Ovary (tissue), 9 donors: ENCODE results near the gene ESPN. TPM values are rescaled to one million over a fixed set of nuclear protein-coding genes. Genes with fewer than 3 reads are reported as not detected.

Experiments
- DNase-seq, 5 donors: peaks; one replicate each; pipeline ENCODE4 v3.0.0-alpha.2; 2019 to 2020
- H3K27ac ChIP-seq, 2 donors: fragments of 200-600 bp; one replicate each; pipeline versions ENCODE4 v1.5.1 to v1.8.0; 2019 to 2022
- H3K27me3 ChIP-seq: fragments of 200-600 bp; one replicate; pipeline ENCODE4 v1.8.0; 2022
- H3K36me3 ChIP-seq: fragments of 200-600 bp; sonication (generic); one replicate; pipeline ENCODE4 v1.5.1; 2019
- H3K4me1 ChIP-seq: one replicate; pipeline ENCODE4 v1.8.1; 2013; ENCODE audit warnings: mild to moderate bottlenecking, moderate library complexity; ENCODE audit not compliant: insufficient read depth
- H3K4me3 ChIP-seq: fragments of 200-600 bp; sonication (generic); one replicate; pipeline ENCODE4 v1.5.1; 2017
- H3K9me3 ChIP-seq, 2 donors: fragments of 200-600 bp in 1 of 2; sonication (generic) in 1 of 2; one replicate each; pipeline versions ENCODE4 v1.5.1 to v1.8.1; 2013 to 2019; ENCODE audit warnings: mild to moderate bottlenecking in 1 of 2, moderate library complexity in 1 of 2
- EP300 ChIP-seq: sonication (generic); formaldehyde crosslinking; IDR thresholded peaks from one replicate; pipeline ENCODE4 v1.6.1; 2017; ENCODE audit warnings: antibody characterized with exemption
- POLR2A ChIP-seq: fragments of 450-650 bp; IDR thresholded peaks from one replicate; pipeline ENCODE4 v1.6.1; 2017; ENCODE audit warnings: antibody characterized with exemption, mild to moderate bottlenecking, moderate library complexity
- WGBS, 3 donors: extraction: QIAGEN DNeasy Blood & Tissue Kit in 1 of 3; methylation state at CpG; one replicate each; pipeline versions ENCODE4 v1.1.5 to v1.1.7; 2013 to 2017; 5-methylcytosine and 5-hydroxymethylcytosine counted together
- intact Hi-C, 4 donors: fragments of 100-400 bp; cut with DNase I; formaldehyde crosslinking; loops; one replicate each; pipeline versions ENCODE4 v1.11.0 to v1.15.1; 2022 to 2023
- polyA plus RNA-seq, 2 donors: library from polyadenylated mRNA; stranded (reverse); fragments of 200-250 nt in 1 of 2; fragments of 350-450 nt in 1 of 2; fragmentation: Illumina TruSeq in 1 of 2; extraction: RNeasy Lipid Tissue Mini Kit (QIAGEN cat#74804) in 1 of 2; gene quantifications; one replicate each; pipeline ENCODE4 v1.2.3, GENCODE V29; 2013 to 2014
- total RNA-seq, 7 donors: library from RNA; depleted of rRNA in 2 of 7; stranded (reverse); fragments of >200 nt in 2 of 7; fragmentation: NEBNext Ultra II Directional in 3 of 7; extraction: Animal tissue kit (Norgen Biotek cat#: 25700) in 3 of 7; gene quantifications; one replicate each; pipeline versions ENCODE4 v1.1.0 to v1.2.4, GENCODE V29; 2016 to 2023
- TF ChIP-seq, protein P1 (sequence below), 3 donors: fragments of 450-650 bp in 2 of 3; fragments of 200-600 bp in 1 of 3; IDR thresholded peaks; one replicate each; pipeline versions ENCODE4 v1.5.1 to v1.8.0; 2016 to 2022; ENCODE audit warnings: antibody characterized with exemption in 3 of 3, mild to moderate bottlenecking in 1 of 3
- donor health status: DM: no; HTN: no; CAD: no; lungs with moderate emphysema.
- donor health status: DM: no; HTN: no; CAD: no.
- donor health status: Bipolar disorder and iron deficiency.
- donor health status: DM: yes; HTN: yes; CAD: no.
- donor health status: DM: no; HTN: no; CAD: no.
- donor health status: DM: yes; HTN: yes; CAD: no.

ESPN gene
- total and polyA plus RNA-seq, 9 donors: 0.11 to 46.2 (median 1.5) TPM; not detected in 1

DNA sequence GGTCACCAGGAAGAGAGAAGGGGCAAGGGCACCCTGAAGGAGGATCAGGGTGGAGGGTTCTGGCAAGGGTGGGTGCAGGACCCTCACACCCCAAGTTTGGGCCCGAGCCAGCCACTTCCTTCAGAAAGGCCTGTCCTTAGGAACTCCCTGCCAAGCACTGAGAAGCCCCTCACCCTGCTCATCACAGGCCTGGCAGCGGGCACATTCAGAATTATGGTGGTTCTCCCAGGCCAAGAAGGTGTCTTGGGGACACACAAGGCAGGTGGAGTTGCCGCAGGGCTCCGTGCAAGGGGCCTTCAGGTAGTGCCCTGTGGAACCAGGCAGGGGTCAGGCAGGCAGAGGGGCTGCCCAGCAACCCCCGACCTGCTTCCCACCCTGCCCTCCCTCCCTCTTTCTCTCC is 40.3 kb downstream of the ESPN start:
- TF ChIP-seq, protein P1, sequence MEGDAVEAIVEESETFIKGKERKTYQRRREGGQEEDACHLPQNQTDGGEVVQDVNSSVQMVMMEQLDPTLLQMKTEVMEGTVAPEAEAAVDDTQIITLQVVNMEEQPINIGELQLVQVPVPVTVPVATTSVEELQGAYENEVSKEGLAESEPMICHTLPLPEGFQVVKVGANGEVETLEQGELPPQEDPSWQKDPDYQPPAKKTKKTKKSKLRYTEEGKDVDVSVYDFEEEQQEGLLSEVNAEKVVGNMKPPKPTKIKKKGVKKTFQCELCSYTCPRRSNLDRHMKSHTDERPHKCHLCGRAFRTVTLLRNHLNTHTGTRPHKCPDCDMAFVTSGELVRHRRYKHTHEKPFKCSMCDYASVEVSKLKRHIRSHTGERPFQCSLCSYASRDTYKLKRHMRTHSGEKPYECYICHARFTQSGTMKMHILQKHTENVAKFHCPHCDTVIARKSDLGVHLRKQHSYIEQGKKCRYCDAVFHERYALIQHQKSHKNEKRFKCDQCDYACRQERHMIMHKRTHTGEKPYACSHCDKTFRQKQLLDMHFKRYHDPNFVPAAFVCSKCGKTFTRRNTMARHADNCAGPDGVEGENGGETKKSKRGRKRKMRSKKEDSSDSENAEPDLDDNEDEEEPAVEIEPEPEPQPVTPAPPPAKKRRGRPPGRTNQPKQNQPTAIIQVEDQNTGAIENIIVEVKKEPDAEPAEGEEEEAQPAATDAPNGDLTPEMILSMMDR (IDR thresholded peaks at IDR 0.05): no peak
- intact Hi-C loops: no loop called here

GRCh38 chr1:6465461-6466005 is 41.0 kb downstream of the ESPN start:
- WGBS, 3 donors: 75 to 76% (median 75%) methylated on average over 16 to 21 of the region's 21 CpGs
- TF ChIP-seq EP300 (no peak), POLR2A (no peak)
- TF ChIP-seq, protein P1 (IDR thresholded peaks at IDR 0.05): no peak
- no peak overlapping the region for H3K27ac ChIP-seq
- no peaks in the 10 kb centered on the region for H3K9me3 ChIP-seq
- no peak for DNase-seq
- H3K36me3 ChIP-seq: no peaks in the 10 kb centered on the region
- H3K4me3 ChIP-seq: no peak overlapping the region
- H3K27me3 ChIP-seq: no peaks in the 10 kb centered on the region
- intact Hi-C loops: no loop called here
- H3K4me1 ChIP-seq: peaks cover 3% of the 10 kb centered on the region

More for the DNA sequence above, 40.3 kb downstream of the ESPN start:
- Histone ChIP-seq H3K4me1 (peaks cover 3% of the 10 kb centered on the region), H3K27me3 (no peaks in the 10 kb centered on the region), H3K36me3 (no peaks in the 10 kb centered on the region), H3K9me3 (no peaks in the 10 kb centered on the region), H3K27ac (no peak overlapping the region), H3K4me3 (no peak overlapping the region)
- WGBS, 3 donors: 92 to 93% (median 93%) methylated on average over 5 of the region's 5 CpGs
- no peak for DNase-seq

DNA sequence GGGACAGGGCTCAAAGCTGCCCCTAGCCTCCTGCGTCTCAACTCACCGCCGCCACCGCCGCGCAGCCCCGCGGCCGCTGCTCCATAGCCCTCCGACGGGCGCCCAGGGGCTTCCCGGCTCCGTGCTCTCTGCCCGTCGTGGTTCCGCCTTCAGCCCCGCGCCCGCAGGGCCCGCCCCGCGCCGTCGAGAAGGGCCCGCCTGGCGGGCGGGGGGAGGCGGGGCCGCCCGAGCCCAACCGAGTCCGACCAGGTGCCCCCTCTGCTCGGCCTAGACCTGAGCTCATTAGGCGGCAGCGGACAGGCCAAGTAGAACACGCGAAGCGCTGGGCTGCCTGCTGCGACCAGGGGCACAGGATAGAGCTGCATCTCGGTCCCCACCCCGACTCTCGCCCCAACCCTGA is 41.4 kb downstream of the ESPN start, which contains the start of gene TNFRSF25:
Gene TNFRSF25 (minus strand): TSS at position 151 of the 400 bp plus-strand sequence. CDS start 66 bp downstream, at position 85.
- no peak within 1 kb of the TSS for H3K4me3 ChIP-seq
- no peaks in the 10 kb centered on the region for H3K36me3 ChIP-seq
- H3K4me1 ChIP-seq: peaks cover 3% of the 10 kb centered on the region
- H3K9me3 ChIP-seq: no peaks in the 10 kb centered on the region
- intact Hi-C loops: no loop called here
- DNase-seq: no peak
- no peak for TF ChIP-seq EP300
- TF ChIP-seq, protein P1 (IDR thresholded peaks at IDR 0.05): no peak
- TF ChIP-seq POLR2A: no peak
- WGBS, 3 donors: 45 to 67% (median 47%) methylated on average over 7 to 43 of the region's 43 CpGs
- H3K27ac ChIP-seq: no peak within 1 kb of the TSS
- no peaks in the 10 kb centered on the region for H3K27me3 ChIP-seq

- no peak overlapping the region for H3K4me3 ChIP-seq
- no peaks in the 10 kb centered on the region for H3K36me3 ChIP-seq
- intact Hi-C loops: no loop called here
- no peaks in the 10 kb centered on the region for H3K9me3 ChIP-seq
- H3K4me1 ChIP-seq: no peaks in the 10 kb centered on the region
- H3K27ac ChIP-seq: no peak overlapping the region
- WGBS, 3 donors: 86 to 95% (median 92%) methylated on average over 5 of the region's 5 CpGs
- DNase-seq: no peak
- TF ChIP-seq EP300 (no peak), POLR2A (no peak)
- TF ChIP-seq, protein P1 (IDR thresholded peaks at IDR 0.05): no peak
- no peaks in the 10 kb centered on the region for H3K27me3 ChIP-seq
Observed at GRCh38 chr1:6466751-6467150, 42.2 kb downstream of the ESPN start.
